ENCODE measurements around the gene SLC39A7. TPM values are rescaled to one million over a fixed set of nuclear protein-coding genes. Genes with fewer than 3 reads are reported as not detected.

The SLC39A7 gene
- total and polyA plus RNA-seq, 2 of the 4 experiments (the other 2 are of a cell fraction), result 135 to 208 TPM

DNA sequence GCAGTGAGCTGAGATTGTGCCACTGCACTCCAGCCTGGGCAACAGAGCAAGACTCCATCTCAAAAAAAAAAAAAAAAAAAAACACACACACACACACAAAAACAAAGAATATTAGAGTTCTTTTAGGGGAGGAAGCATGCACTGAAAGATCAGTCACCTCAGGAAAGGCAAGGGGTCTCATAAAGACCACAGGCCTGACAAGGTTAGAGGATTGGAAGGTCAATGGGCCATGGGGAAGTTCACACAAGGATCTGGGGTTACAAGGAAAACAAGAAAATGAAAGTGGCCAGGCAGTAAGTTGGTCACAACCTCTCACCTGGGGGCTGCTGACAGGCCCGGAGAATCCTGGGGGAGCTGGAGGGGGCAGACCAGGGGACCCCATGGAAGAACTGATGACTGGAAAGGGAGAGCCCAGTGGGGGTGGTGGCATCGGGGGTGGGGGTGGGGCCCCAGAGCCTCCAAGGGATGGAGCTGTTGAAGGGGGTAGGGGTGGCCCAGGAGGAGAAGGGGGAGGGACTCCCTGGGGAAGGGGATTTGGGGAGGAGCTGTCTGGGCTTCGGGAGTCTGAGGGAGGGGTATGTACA is 1.7 kb upstream of the SLC39A7 start:
- Histone ChIP-seq H3K4me2 (ENCODE audit: low read depth, low read length) (peak overlapping the region; percentile 99), H3K4ac (ENCODE audit: low read depth, low read length) (no peak overlapping the region), H3K9me1 (ENCODE audit: insufficient read depth, low read length) (peaks cover 25% of the 10 kb centered on the region), H2AK9ac (replicated peaks; ENCODE audit: low read depth, low read length, poor library complexity) (peak overlapping the region; percentile 97), H3K9me3 (ENCODE audit: control insufficient read depth, insufficient read depth, low read length) (no peaks in the 10 kb centered on the region), H2AK5ac (ENCODE audit: low read depth, low read length) (no peak overlapping the region), H3K56ac (ENCODE audit: extremely low read depth, insufficient read depth, low read length) (no peak overlapping the region), H3K23ac (ENCODE audit: low read depth, low read length) (no peak overlapping the region), H3K79me1 (ENCODE audit: low read depth in 1 of 2, low read length in 2 of 2) (peaks cover 20 to 84% of the 10 kb centered on the region in 2 experiments; a peak in 3 of 4 replicates), H2BK15ac (ENCODE audit: low read depth, low read length) (no peak overlapping the region), H3K27ac (ENCODE audit: insufficient read depth, low read length) (no peak overlapping the region), H2AFZ (replicated peaks; ENCODE audit: low read length, poor library complexity) (no peak overlapping the region), H3K36me3 (ENCODE audit: control insufficient read depth, insufficient read depth, low read length) (peaks cover 54% of the 10 kb centered on the region), H2BK20ac (ENCODE audit: low read depth, low read length) (no peak overlapping the region), H4K5ac (ENCODE audit: low read depth, low read length) (no peak overlapping the region), H4K8ac (ENCODE audit: low read depth in 2 of 2, low read length in 2 of 2) (no peak overlapping the region), H3K4me1 (ENCODE audit: control insufficient read depth, insufficient read depth, low read length) (peaks cover 11% of the 10 kb centered on the region), H3K14ac (replicated peaks; ENCODE audit: low read depth, low read length) (no peak overlapping the region), H3K18ac (ENCODE audit: low read depth, low read length) (no peak overlapping the region), H2BK120ac (ENCODE audit: low read depth, low read length) (no peak overlapping the region), H2BK5ac (ENCODE audit: low read depth, low read length, poor library complexity, severe bottlenecking) (no peak overlapping the region), H4K91ac (ENCODE audit: insufficient read depth, low read depth, low read length) (no peak overlapping the region), H3K4me3 (ENCODE audit: insufficient read depth, low read depth, low read length) (peak overlapping the region; percentile 73), H3K27me3 (ENCODE audit: control insufficient read depth, insufficient read depth, low read length) (no peaks in the 10 kb centered on the region), H4K20me1 (ENCODE audit: insufficient read depth, low read length) (peaks cover 60% of the 10 kb centered on the region; the same call in 1 of the 2 replicates), H3K9ac (ENCODE audit: low read depth, low read length) (peak overlapping the region; percentile 96; the same call in 1 of the 2 replicates)
- ATAC-seq (ENCODE audit: low read depth) (no peak), DNase-seq (no peak)
- no peak for TF ChIP-seq MAZ (IDR thresholded peaks at IDR 0.05; ENCODE audit: borderline replicate concordance, low read depth, low read length)
- TF ChIP-seq RAD21 (IDR thresholded peaks at IDR 0.05; ENCODE audit: low read length), result no peak
- no peak for TF ChIP-seq FOS (IDR thresholded peaks at IDR 0.05; ENCODE audit: low read depth, low read length)
- no peak for TF ChIP-seq POLR2A (IDR thresholded peaks at IDR 0.05; ENCODE audit: low read depth, low read length)
- no peak for TF ChIP-seq CEBPB (IDR thresholded peaks at IDR 0.05; ENCODE audit: low read depth, low read length)
- TF ChIP-seq CHD1 (IDR thresholded peaks at IDR 0.05; ENCODE audit: low read depth, low read length), result no peak
- TF ChIP-seq MAFK (IDR thresholded peaks at IDR 0.05; ENCODE audit: low read depth, low read length), result no peak
- TF ChIP-seq, protein P1, sequence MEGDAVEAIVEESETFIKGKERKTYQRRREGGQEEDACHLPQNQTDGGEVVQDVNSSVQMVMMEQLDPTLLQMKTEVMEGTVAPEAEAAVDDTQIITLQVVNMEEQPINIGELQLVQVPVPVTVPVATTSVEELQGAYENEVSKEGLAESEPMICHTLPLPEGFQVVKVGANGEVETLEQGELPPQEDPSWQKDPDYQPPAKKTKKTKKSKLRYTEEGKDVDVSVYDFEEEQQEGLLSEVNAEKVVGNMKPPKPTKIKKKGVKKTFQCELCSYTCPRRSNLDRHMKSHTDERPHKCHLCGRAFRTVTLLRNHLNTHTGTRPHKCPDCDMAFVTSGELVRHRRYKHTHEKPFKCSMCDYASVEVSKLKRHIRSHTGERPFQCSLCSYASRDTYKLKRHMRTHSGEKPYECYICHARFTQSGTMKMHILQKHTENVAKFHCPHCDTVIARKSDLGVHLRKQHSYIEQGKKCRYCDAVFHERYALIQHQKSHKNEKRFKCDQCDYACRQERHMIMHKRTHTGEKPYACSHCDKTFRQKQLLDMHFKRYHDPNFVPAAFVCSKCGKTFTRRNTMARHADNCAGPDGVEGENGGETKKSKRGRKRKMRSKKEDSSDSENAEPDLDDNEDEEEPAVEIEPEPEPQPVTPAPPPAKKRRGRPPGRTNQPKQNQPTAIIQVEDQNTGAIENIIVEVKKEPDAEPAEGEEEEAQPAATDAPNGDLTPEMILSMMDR (conservative IDR thresholded peaks at IDR 0.05; ENCODE audit: low read depth, low read length), result no peak
- TF ChIP-seq RFX5 (IDR thresholded peaks at IDR 0.05; ENCODE audit: low read depth, low read length), result no peak
- no peak for TF ChIP-seq BHLHE40 (IDR thresholded peaks at IDR 0.05; ENCODE audit: low read depth, low read length)
- TF ChIP-seq, protein P2, sequence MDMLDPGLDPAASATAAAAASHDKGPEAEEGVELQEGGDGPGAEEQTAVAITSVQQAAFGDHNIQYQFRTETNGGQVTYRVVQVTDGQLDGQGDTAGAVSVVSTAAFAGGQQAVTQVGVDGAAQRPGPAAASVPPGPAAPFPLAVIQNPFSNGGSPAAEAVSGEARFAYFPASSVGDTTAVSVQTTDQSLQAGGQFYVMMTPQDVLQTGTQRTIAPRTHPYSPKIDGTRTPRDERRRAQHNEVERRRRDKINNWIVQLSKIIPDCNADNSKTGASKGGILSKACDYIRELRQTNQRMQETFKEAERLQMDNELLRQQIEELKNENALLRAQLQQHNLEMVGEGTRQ (IDR thresholded peaks at IDR 0.05; ENCODE audit: low read depth, low read length), result no peak
- no peak for TF ChIP-seq NFE2L2 (IDR thresholded peaks at IDR 0.05; ENCODE audit: low read depth, low read length)
- TF ChIP-seq, protein P3, sequence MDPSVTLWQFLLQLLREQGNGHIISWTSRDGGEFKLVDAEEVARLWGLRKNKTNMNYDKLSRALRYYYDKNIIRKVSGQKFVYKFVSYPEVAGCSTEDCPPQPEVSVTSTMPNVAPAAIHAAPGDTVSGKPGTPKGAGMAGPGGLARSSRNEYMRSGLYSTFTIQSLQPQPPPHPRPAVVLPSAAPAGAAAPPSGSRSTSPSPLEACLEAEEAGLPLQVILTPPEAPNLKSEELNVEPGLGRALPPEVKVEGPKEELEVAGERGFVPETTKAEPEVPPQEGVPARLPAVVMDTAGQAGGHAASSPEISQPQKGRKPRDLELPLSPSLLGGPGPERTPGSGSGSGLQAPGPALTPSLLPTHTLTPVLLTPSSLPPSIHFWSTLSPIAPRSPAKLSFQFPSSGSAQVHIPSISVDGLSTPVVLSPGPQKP (IDR thresholded peaks at IDR 0.05; ENCODE audit: borderline replicate concordance, low read depth, low read length), result no peak
- TF ChIP-seq SMC3 (IDR thresholded peaks at IDR 0.05; ENCODE audit: low read depth, low read length), result no peak
- no peak for TF ChIP-seq RCOR1 (IDR thresholded peaks at IDR 0.05; ENCODE audit: insufficient replicate concordance, low read length)
- TF ChIP-seq MXI1 (IDR thresholded peaks at IDR 0.05; ENCODE audit: borderline replicate concordance, low read depth, low read length), result no peak
- dilution Hi-C loops (cut with HindIII; ENCODE audit: low sequenced_read_pairs, unreplicated experiment) (no loop called here), in situ Hi-C loops (cut with MboI; ENCODE audit: low sequenced_read_pairs) (no loop called here), intact Hi-C loops (cut with micrococcal nuclease) (no loop called here)
- WGBS, 2 experiments (ENCODE audit: extremely low coverage in 2 of 2, insufficient read length in 1 of 2), result 50% methylated on average over 2 of the region's 3 CpGs; no CpG with 5 or more reads in 1 of the 2 experiments
- ChIA-PET POLR2A (ENCODE audit: unreplicated experiment) (interaction anchor here (0.6 kb wide), 2 partner anchors 15 to 60 kb away, joined by 3 to 5 read pairs; no protein-coding TSS in a partner anchor), CTCF (no interaction called here)
- BruUV-seq (replicated peaks), result no TSS peak

Data from IMR-90 (cell line).